Heart left ventricle (tissue), 16 donors: Measurements from ENCODE around the gene APOD. TPM values are rescaled to one million over a fixed set of nuclear protein-coding genes. Genes with fewer than 3 reads are reported as not detected.
A peak's percentile ranks its signal among the peaks of the same experiment; 100 is the strongest.

Experiments
- ATAC-seq, 4 donors: fragments of 200-7000 bp; cut with Tn5 transposase; one replicate each; pipeline ENCODE4 v1.9.1; 2020 to 2022; ENCODE audit warnings: moderate library complexity in 4 of 4, mild to moderate bottlenecking in 3 of 4, moderate number of reproducible peaks in 1 of 4
- DNase-seq, 5 donors: peaks; one replicate each; pipeline ENCODE4 v3.0.0-alpha.2; 2020
- H3K27ac ChIP-seq, 12 donors: fragments of 200-600 bp; sonication (generic) in 4 of 12; one replicate each; pipeline versions ENCODE4 v1.5.0 to v1.8.0; 2016 to 2022; ENCODE audit warnings: mild to moderate bottlenecking in 2 of 12
- H3K27me3 ChIP-seq, 9 donors: fragments of 200-600 bp; sonication (generic) in 2 of 9; one replicate each; pipeline versions ENCODE4 v1.5.1 to v1.8.0; 2016 to 2022; ENCODE audit warnings: mild to moderate bottlenecking in 3 of 9
- H3K36me3 ChIP-seq, 9 donors: fragments of 200-600 bp; sonication (generic) in 2 of 9; one replicate each; pipeline versions ENCODE4 v1.5.0 to v1.8.0; 2018 to 2022; ENCODE audit warnings: mild to moderate bottlenecking in 2 of 9
- H3K4me1 ChIP-seq, 12 donors: fragments of 200-600 bp; sonication (generic) in 4 of 12; one replicate each; pipeline versions ENCODE4 v1.5.0 to v1.8.0; 2016 to 2022; ENCODE audit warnings: mild to moderate bottlenecking in 3 of 12
- H3K4me3 ChIP-seq, 12 donors: fragments of 200-600 bp; sonication (generic) in 4 of 12; one replicate each; pipeline versions ENCODE4 v1.5.0 to v1.8.0; 2017 to 2022; ENCODE audit warnings: mild to moderate bottlenecking in 9 of 12, moderate library complexity in 4 of 12
- H3K9me3 ChIP-seq, 12 donors: fragments of 200-600 bp; sonication (generic) in 4 of 12; one replicate each; pipeline versions ENCODE4 v1.5.0 to v1.8.0; 2016 to 2022; ENCODE audit warnings: mild to moderate bottlenecking in 1 of 12
- POLR2A ChIP-seq, 2 donors: fragments of 450-650 bp; IDR thresholded peaks; one replicate each; pipeline ENCODE4 v1.6.1; 2017; ENCODE audit warnings: antibody characterized with exemption in 2 of 2, mild to moderate bottlenecking in 2 of 2, moderate library complexity in 2 of 2
- WGBS, 4 donors: extraction: QIAGEN DNeasy Blood & Tissue Kit in 2 of 4; methylation state at CpG; one replicate each; pipeline versions ENCODE4 v1.1.5 to v1.1.7; 2013 to 2018; 5-methylcytosine and 5-hydroxymethylcytosine counted together
- intact Hi-C, 10 donors: fragments of 100-400 bp; cut with DNase I; formaldehyde crosslinking; loops; one replicate each; pipeline versions ENCODE4 v1.11.1 to v1.14.2; 2022
- polyA plus RNA-seq, 2 donors: library from polyadenylated mRNA; stranded (reverse); fragments of 200-250 nt; gene quantifications; one replicate each; pipeline ENCODE4 v1.2.3, GENCODE V29; 2013
- total RNA-seq, 9 donors: library from RNA; depleted of rRNA in 2 of 9; stranded (reverse); fragments of >200 nt in 2 of 9; fragmentation: NEBNext Ultra II Directional in 3 of 9; extraction: Animal tissue kit (Norgen Biotek cat#: 25700) in 3 of 9; gene quantifications; one replicate each; pipeline versions ENCODE4 v1.1.0 to v1.2.4, GENCODE V29; 2016 to 2023
- TF ChIP-seq, protein P1 (sequence below), 12 donors: fragments of 200-600 bp; sonication (generic) in 4 of 12; IDR thresholded peaks; one replicate each; pipeline versions ENCODE4 v1.5.0 to v1.8.0; 2018 to 2022; ENCODE audit warnings: antibody characterized with exemption in 12 of 12, mild to moderate bottlenecking in 5 of 12
- donor health status: ischemic (EF 13 %, LVEDD 7.1; RV severe dilation, severe dysfunction).
- donor health status: healthy with polysubstance abuse.
- donor health status: DM: no; HTN: yes; CAD: no.
- donor health status: DM: no; HTN: no; CAD: no.
- donor health status: ischemic (EF 25% LVEDD 6.9; RV normal size, moderate dysfunction).
- donor health status: ischemic (EF 25% LVEDD 5.7; RV mildly dilated, moderate dysfunction).
- donor health status: healthy.
- donor health status: DM: yes; HTN: yes; CAD: no.
- donor health status: ischemic (EF 35%, LVEDD 5.7; RV mildly dilated, moderate dysfunction).
- donor health status: nonischemic (EF 11% LVEDD 7.7; RV severe dilation, severe dysfunction).
- donor health status: DM: yes; HTN: yes; CAD: no.
- donor health status: PGD.
- donor health status: ischemic (EF 29% LVEDD 5.4; RV normal size, mild dysfunction).
- donor health status: nonischemic (EF 23%, LVEDD 6.1; RV moderate dilation, normal function).

APOD gene
- total and polyA plus RNA-seq, 11 donors = 101 to 1,096 (median 214) TPM

DNA sequence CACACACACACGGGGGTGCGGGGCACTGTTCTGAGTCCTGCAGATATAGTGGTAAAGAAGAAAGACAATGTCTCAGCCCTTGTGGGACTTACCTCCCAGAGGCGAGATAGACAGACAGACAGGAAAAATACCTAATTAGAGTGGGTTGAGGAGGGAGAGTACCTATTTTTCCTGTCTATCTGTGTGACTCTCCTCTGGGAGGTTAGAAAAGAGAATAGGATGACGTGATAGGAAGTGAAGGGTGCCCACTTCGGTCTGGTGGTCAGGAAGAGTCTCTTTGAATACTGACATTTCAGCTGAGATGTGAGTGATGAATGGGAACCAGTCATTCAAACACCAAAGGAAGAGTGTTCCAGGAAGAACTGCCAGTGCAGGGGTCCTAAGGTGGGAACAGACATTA, 4.1 kb upstream of the APOD start:
- no peak overlapping the region for H3K4me3 ChIP-seq
- ATAC-seq (no peak), DNase-seq (no peak)
- no peak overlapping the region for H3K27ac ChIP-seq
- H3K4me1 ChIP-seq = peaks cover 0 to 28% (median 6%) of the 10 kb centered on the region in 12 donors
- H3K9me3 ChIP-seq = peaks cover 0 to 10% (median 0%) of the 10 kb centered on the region in 12 donors
- intact Hi-C loops = no loop called here
- no peak for TF ChIP-seq POLR2A (IDR thresholded peaks at IDR 0.05)
- TF ChIP-seq, protein P1, sequence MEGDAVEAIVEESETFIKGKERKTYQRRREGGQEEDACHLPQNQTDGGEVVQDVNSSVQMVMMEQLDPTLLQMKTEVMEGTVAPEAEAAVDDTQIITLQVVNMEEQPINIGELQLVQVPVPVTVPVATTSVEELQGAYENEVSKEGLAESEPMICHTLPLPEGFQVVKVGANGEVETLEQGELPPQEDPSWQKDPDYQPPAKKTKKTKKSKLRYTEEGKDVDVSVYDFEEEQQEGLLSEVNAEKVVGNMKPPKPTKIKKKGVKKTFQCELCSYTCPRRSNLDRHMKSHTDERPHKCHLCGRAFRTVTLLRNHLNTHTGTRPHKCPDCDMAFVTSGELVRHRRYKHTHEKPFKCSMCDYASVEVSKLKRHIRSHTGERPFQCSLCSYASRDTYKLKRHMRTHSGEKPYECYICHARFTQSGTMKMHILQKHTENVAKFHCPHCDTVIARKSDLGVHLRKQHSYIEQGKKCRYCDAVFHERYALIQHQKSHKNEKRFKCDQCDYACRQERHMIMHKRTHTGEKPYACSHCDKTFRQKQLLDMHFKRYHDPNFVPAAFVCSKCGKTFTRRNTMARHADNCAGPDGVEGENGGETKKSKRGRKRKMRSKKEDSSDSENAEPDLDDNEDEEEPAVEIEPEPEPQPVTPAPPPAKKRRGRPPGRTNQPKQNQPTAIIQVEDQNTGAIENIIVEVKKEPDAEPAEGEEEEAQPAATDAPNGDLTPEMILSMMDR (IDR thresholded peaks at IDR 0.05) = no peak
- H3K27me3 ChIP-seq = peaks cover 0 to 10% (median 0%) of the 10 kb centered on the region in 9 donors
- 66 to 89% (median 74%) methylated on average over 5 of the region's 5 CpGs for WGBS, 4 donors
- H3K36me3 ChIP-seq = no peaks in the 10 kb centered on the region

DNA sequence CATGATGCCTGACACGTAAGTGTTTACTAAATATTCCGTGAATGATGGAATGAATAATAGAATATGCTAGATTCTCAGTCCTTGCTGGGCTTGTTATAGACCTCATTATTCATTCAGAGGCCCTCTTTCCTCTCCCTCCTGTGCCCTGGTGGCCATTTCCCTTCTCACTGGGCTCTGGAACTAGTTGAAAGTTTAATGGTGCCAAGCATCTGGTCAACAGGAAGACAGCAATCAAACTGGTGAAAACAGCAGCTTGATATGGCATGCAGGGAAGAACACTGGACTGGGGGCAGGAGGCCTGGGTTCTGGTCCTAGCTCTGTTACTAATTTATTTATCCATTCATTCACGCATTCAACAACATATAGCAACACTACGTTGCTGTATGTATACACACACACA, 3.7 kb upstream of the APOD start:
- TF ChIP-seq, protein P1 (IDR thresholded peaks at IDR 0.05) = no peak
- TF ChIP-seq POLR2A (IDR thresholded peaks at IDR 0.05) = no peak

DNA sequence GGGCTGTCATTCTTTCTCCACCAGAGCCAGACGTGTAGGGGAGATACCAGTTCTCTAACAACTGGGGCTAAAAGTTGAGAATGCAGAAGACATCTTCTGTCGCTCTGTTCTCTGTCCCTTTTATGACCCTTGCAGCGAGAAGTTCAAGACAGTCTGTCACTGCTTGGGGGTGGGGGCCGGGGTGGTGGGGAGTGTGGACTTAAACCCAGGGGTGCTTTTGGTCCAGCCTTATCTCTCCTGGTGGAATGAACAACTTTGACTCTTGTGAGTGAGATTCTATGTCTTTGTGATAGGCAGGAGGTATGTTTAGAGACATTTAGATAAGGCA, 767 bp upstream of the APOD start:
- Histone ChIP-seq H3K4me3 (peak overlapping the region in 9 of 12 donors; percentile 20 to 55 (median 35)), H3K4me1 (peaks cover 0 to 29% (median 9%) of the 10 kb centered on the region in 12 donors), H3K27ac (peak overlapping the region; percentile 43 to 81 (median 68)), H3K9me3 (peaks cover 0 to 6% (median 0%) of the 10 kb centered on the region in 12 donors), H3K36me3 (peaks cover 0 to 5% (median 0%) of the 10 kb centered on the region in 9 donors), H3K27me3 (peaks cover 0 to 10% (median 0%) of the 10 kb centered on the region in 9 donors)
- TF ChIP-seq, protein P1 (IDR thresholded peaks at IDR 0.05) = no peak
- TF ChIP-seq POLR2A (IDR thresholded peaks at IDR 0.05) = no peak
- WGBS, 4 donors = 56 to 63% (median 60%) methylated on average over 4 of the region's 4 CpGs
- intact Hi-C loops = no loop called here
- DNase-seq (no peak), ATAC-seq (no peak)

More for the DNA sequence above, 3.7 kb upstream of the APOD start:
- ATAC-seq (no peak), DNase-seq (no peak)
- H3K4me1 ChIP-seq = peaks cover 0 to 28% (median 6%) of the 10 kb centered on the region in 12 donors
- 87 to 95% (median 88%) methylated on average over 4 of the region's 4 CpGs for whole genome bisulfite sequencing, 4 donors
- no peaks in the 10 kb centered on the region for H3K36me3 ChIP-seq
- no peak overlapping the region for H3K27ac ChIP-seq
- intact Hi-C loops = no loop called here
- H3K27me3 ChIP-seq = peaks cover 0 to 10% (median 0%) of the 10 kb centered on the region in 9 donors
- peaks cover 0 to 10% (median 0%) of the 10 kb centered on the region in 12 donors for H3K9me3 ChIP-seq
- no peak overlapping the region for H3K4me3 ChIP-seq

DNA sequence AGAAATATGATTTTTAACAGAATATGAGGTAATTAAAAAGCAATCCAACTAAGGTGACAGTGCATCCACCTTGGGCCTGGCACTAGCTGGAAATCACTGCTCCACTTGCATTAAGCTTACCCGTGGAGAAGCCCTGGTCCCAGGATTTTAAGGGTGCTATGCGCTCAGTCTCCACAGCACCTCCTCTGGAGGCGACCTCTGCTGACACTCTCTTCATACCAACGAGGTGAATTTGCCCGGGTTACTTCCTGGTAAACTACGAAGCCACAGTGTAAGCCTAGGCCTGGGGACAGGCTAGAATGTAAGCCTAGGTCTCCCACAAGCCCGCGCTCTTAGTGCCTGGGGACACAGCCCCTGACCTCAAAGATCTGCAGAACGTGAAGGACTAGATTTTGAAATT, 793 bp downstream of the APOD start:
- peaks cover 0 to 29% (median 9%) of the 10 kb centered on the region in 12 donors for H3K4me1 ChIP-seq
- no peak for DNase-seq
- peak in 3 of 4 donors; percentile 31 to 51 (median 47) for ATAC-seq
- intact Hi-C loops = no loop called here
- 61 to 74% (median 71%) methylated on average over 9 of the region's 9 CpGs for WGBS, 4 donors
- H3K27ac ChIP-seq = peak overlapping the region in 9 of 12 donors; percentile 3 to 81 (median 50)
- H3K9me3 ChIP-seq = no peaks in the 10 kb centered on the region
- H3K4me3 ChIP-seq = peak overlapping the region in 10 of 12 donors; percentile 25 to 55 (median 38)
- peaks cover 0 to 20% (median 0%) of the 10 kb centered on the region in 9 donors for H3K36me3 ChIP-seq
- TF ChIP-seq POLR2A (IDR thresholded peaks at IDR 0.05) = no peak
- TF ChIP-seq, protein P1 (IDR thresholded peaks at IDR 0.05) = peak in 2 of 12 donors; percentile 16 to 17
- H3K27me3 ChIP-seq = peaks cover 0 to 10% (median 0%) of the 10 kb centered on the region in 9 donors
